Heart left ventricle (tissue), 16 donors: ENCODE results near the gene RTN3. TPM values are rescaled to one million over a fixed set of nuclear protein-coding genes. Genes with fewer than 3 reads are reported as not detected.

Experiments used
- ATAC-seq, 4 donors: fragments of 200-7000 bp; cut with Tn5 transposase; one replicate each; pipeline ENCODE4 v1.9.1; 2020 to 2022; ENCODE audit warnings: moderate library complexity in 4 of 4, mild to moderate bottlenecking in 3 of 4, moderate number of reproducible peaks in 1 of 4
- DNase-seq, 5 donors: peaks; one replicate each; pipeline ENCODE4 v3.0.0-alpha.2; 2020
- H3K27ac ChIP-seq, 12 donors: fragments of 200-600 bp; sonication (generic) in 4 of 12; one replicate each; pipeline versions ENCODE4 v1.5.0 to v1.8.0; 2016 to 2022; ENCODE audit warnings: mild to moderate bottlenecking in 2 of 12
- H3K27me3 ChIP-seq, 9 donors: fragments of 200-600 bp; sonication (generic) in 2 of 9; one replicate each; pipeline versions ENCODE4 v1.5.1 to v1.8.0; 2016 to 2022; ENCODE audit warnings: mild to moderate bottlenecking in 3 of 9
- H3K36me3 ChIP-seq, 9 donors: fragments of 200-600 bp; sonication (generic) in 2 of 9; one replicate each; pipeline versions ENCODE4 v1.5.0 to v1.8.0; 2018 to 2022; ENCODE audit warnings: mild to moderate bottlenecking in 2 of 9
- H3K4me1 ChIP-seq, 12 donors: fragments of 200-600 bp; sonication (generic) in 4 of 12; one replicate each; pipeline versions ENCODE4 v1.5.0 to v1.8.0; 2016 to 2022; ENCODE audit warnings: mild to moderate bottlenecking in 3 of 12
- H3K4me3 ChIP-seq, 12 donors: fragments of 200-600 bp; sonication (generic) in 4 of 12; one replicate each; pipeline versions ENCODE4 v1.5.0 to v1.8.0; 2017 to 2022; ENCODE audit warnings: mild to moderate bottlenecking in 9 of 12, moderate library complexity in 4 of 12
- H3K9me3 ChIP-seq, 12 donors: fragments of 200-600 bp; sonication (generic) in 4 of 12; one replicate each; pipeline versions ENCODE4 v1.5.0 to v1.8.0; 2016 to 2022; ENCODE audit warnings: mild to moderate bottlenecking in 1 of 12
- CTCF ChIP-seq, 12 donors: fragments of 200-600 bp; sonication (generic) in 4 of 12; IDR thresholded peaks; one replicate each; pipeline versions ENCODE4 v1.5.0 to v1.8.0; 2018 to 2022; ENCODE audit warnings: antibody characterized with exemption in 12 of 12, mild to moderate bottlenecking in 5 of 12
- POLR2A ChIP-seq, 2 donors: fragments of 450-650 bp; IDR thresholded peaks; one replicate each; pipeline ENCODE4 v1.6.1; 2017; ENCODE audit warnings: antibody characterized with exemption in 2 of 2, mild to moderate bottlenecking in 2 of 2, moderate library complexity in 2 of 2
- WGBS, 4 donors: extraction: QIAGEN DNeasy Blood & Tissue Kit in 2 of 4; methylation state at CpG; one replicate each; pipeline versions ENCODE4 v1.1.5 to v1.1.7; 2013 to 2018; 5-methylcytosine and 5-hydroxymethylcytosine counted together
- intact Hi-C, 10 donors: fragments of 100-400 bp; cut with DNase I; formaldehyde crosslinking; loops; one replicate each; pipeline versions ENCODE4 v1.11.1 to v1.14.2; 2022
- polyA plus RNA-seq, 2 donors: library from polyadenylated mRNA; stranded (reverse); fragments of 200-250 nt; gene quantifications; one replicate each; pipeline ENCODE4 v1.2.3, GENCODE V29; 2013
- total RNA-seq, 9 donors: library from RNA; depleted of rRNA in 2 of 9; stranded (reverse); fragments of >200 nt in 2 of 9; fragmentation: NEBNext Ultra II Directional in 3 of 9; extraction: Animal tissue kit (Norgen Biotek cat#: 25700) in 3 of 9; gene quantifications; one replicate each; pipeline versions ENCODE4 v1.1.0 to v1.2.4, GENCODE V29; 2016 to 2023
- donor health status: ischemic (EF 13 %, LVEDD 7.1; RV severe dilation, severe dysfunction).
- donor health status: healthy with polysubstance abuse.
- donor health status: DM: no; HTN: yes; CAD: no.
- donor health status: DM: no; HTN: no; CAD: no.
- donor health status: ischemic (EF 25% LVEDD 6.9; RV normal size, moderate dysfunction).
- donor health status: ischemic (EF 25% LVEDD 5.7; RV mildly dilated, moderate dysfunction).
- donor health status: healthy.
- donor health status: DM: yes; HTN: yes; CAD: no.
- donor health status: ischemic (EF 35%, LVEDD 5.7; RV mildly dilated, moderate dysfunction).
- donor health status: nonischemic (EF 11% LVEDD 7.7; RV severe dilation, severe dysfunction).
- donor health status: DM: yes; HTN: yes; CAD: no.
- donor health status: PGD.
- donor health status: ischemic (EF 29% LVEDD 5.4; RV normal size, mild dysfunction).
- donor health status: nonischemic (EF 23%, LVEDD 6.1; RV moderate dilation, normal function).

RTN3 gene
- total and polyA plus RNA-seq, 11 donors: 31.2 to 82.9 (median 65.9) TPM

GRCh38 chr11:63764340-63764678 lies 83.0 kb downstream of the RTN3 start:
- intact Hi-C loops: loop anchor here in 5 of 10 donors (10.0 kb wide), 2 partner anchors 180 to 380 kb away; no protein-coding TSS in a partner anchor
- 77 to 91% (median 85%) methylated on average over 21 to 23 of the region's 23 CpGs for WGBS, 4 donors
- TF ChIP-seq POLR2A (IDR thresholded peaks at IDR 0.05) (no peak), CTCF (IDR thresholded peaks at IDR 0.05) (no peak)

DNA sequence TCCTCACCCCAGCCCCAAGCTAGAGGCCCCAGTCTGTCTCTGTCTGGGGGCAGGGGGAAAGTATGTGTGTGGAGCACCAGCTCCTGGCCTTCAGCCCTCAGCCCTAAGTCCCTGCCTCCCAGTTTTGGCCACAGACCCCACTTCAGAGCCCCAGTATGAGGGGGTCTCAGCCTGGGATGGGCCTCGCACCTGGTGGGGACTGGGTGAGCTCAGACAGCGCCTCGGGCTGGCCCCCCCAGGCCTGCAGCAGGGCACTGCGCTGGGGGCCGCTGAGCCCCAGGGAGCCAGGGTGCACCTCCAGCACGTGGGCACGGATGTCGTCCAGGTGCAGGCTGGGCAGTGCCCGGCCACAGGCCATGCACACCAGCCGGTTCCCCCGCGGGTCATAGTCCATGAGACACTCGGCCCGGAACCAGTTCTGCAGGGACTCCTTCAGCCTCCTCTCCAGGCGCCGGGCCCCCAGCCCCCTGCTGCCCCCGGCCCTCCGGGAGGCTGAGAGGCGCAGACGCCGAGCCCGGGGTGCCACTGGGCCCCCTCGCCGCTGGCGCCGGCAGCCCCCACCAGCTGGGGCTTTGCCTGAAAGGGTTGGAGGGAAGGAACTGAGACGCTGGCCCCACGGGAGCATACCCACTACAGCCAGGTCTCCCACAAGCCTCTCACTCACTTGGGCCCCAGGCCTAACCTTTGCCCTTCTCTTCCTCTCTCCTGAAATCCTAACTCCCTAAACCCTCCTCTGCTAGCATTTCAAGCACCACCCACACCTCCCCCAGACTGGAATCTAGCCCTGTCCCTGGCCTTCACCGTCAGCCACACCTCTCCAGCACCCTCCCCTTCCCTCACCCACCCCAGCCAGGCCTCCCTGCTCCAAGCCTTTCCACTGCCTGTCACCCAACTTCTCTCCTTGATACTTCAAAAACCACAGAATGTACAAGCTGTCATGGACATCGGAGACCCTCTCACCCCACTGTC lies 83.7 kb downstream of the RTN3 start:
- peaks cover 0 to 10% (median 0%) of the 10 kb centered on the region in 9 donors for H3K27me3 ChIP-seq
- WGBS, 4 donors: 82 to 87% (median 86%) methylated on average over 10 to 30 of the region's 30 CpGs
- no peak for ATAC-seq
- peak overlapping the region in 3 of 12 donors; percentile 61 to 92 (median 77) for H3K27ac ChIP-seq
- H3K36me3 ChIP-seq: peaks cover 0 to 13% (median 6%) of the 10 kb centered on the region in 9 donors
- no peaks in the 10 kb centered on the region for H3K9me3 ChIP-seq
- intact Hi-C loops: loop anchor here (5.0 to 10.0 kb wide), 5 partner anchors 47 to 380 kb away; partner anchors contain the start of gene SPINDOC (in 7 of the 10)
- peaks cover 0 to 55% (median 30%) of the 10 kb centered on the region in 12 donors for H3K4me1 ChIP-seq
- no peak for TF ChIP-seq CTCF (IDR thresholded peaks at IDR 0.05)
- TF ChIP-seq POLR2A (IDR thresholded peaks at IDR 0.05): no peak
- no peak for DNase-seq
- H3K4me3 ChIP-seq: no peak overlapping the region

More at GRCh38 chr11:63764340-63764678, 83.0 kb downstream of the RTN3 start:
- DNase-seq (peak in 1 of 5 donors; percentile 13), ATAC-seq (no peak)
- peaks cover 0 to 50% (median 25%) of the 10 kb centered on the region in 12 donors for H3K4me1 ChIP-seq
- peak overlapping the region in 4 of 12 donors; percentile 52 to 63 (median 60) for H3K4me3 ChIP-seq
- peaks cover 0 to 18% (median 11%) of the 10 kb centered on the region in 9 donors for H3K36me3 ChIP-seq
- H3K27ac ChIP-seq: peak overlapping the region in 3 of 12 donors; percentile 61 to 92 (median 77)
- H3K9me3 ChIP-seq: no peaks in the 10 kb centered on the region
- H3K27me3 ChIP-seq: peaks cover 0 to 4% (median 0%) of the 10 kb centered on the region in 9 donors

DNA sequence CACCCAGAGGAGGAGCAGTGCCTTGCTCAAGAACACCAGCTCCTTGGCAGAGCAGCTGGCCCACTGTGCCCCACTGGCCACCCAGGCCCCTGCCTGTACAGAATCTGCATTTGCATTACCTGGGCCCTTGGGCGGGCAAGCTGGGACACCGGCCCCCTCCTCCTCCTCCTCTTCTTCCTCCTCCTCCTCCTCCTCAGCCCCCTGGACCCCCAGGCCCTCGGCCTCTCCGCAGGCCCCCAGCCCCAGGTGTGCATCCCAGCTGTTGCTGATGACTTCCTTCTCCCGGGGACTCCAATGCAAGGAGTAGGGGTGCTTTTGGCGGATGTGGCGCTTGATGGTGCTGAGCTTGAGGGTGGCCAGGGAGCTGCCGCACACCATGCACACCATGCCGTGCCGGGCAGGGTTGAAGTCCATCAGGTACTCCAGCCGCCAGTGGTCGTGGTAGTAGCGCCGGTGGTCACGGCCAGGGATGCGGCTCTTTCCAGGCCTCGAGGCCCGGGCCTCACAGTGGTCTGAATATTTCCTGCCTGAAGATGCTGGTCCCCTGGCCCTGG lies 84.5 kb downstream of the RTN3 start:
- H3K4me1 ChIP-seq: peaks cover 0 to 55% (median 31%) of the 10 kb centered on the region in 12 donors

More for the DNA sequence above, 84.5 kb downstream of the RTN3 start:
- DNase-seq (peak in 1 of 5 donors; percentile 35), ATAC-seq (no peak)
- Histone ChIP-seq H3K9me3 (no peaks in the 10 kb centered on the region), H3K36me3 (peaks cover 0 to 7% (median 0%) of the 10 kb centered on the region in 9 donors), H3K4me3 (no peak overlapping the region), H3K27me3 (peaks cover 0 to 10% (median 0%) of the 10 kb centered on the region in 9 donors), H3K27ac (peak overlapping the region in 1 of 12 donors; percentile 92)
- 86 to 88% (median 87%) methylated on average over 5 to 18 of the region's 18 CpGs for WGBS, 4 donors
- intact Hi-C loops: loop anchor here (5.0 to 10.0 kb wide), 5 partner anchors 47 to 379 kb away; partner anchors contain the start of gene SPINDOC (in 7 of the 10)
- TF ChIP-seq POLR2A (IDR thresholded peaks at IDR 0.05): no peak
- no peak for TF ChIP-seq CTCF (IDR thresholded peaks at IDR 0.05)
